Naive thymus-derived CD8-positive, alpha-beta T cell (primary cell): ENCODE results near the gene RARB. TPM values are rescaled to one million over a fixed set of nuclear protein-coding genes. Genes with fewer than 3 reads are reported as not detected.

Experiments used
- ATAC-seq, 2 donors: fragments of 150-1000 bp; cut with Tn5 transposase in 1 of 2; sonication (Bioruptor Pico), chemical (Tn5 transposase) in 1 of 2; 1 replicate in 1 of 2; 2 replicates in 1 of 2; pipeline ENCODE4 v1.10.0; 2021; ENCODE audit warnings: mild to moderate bottlenecking in 2 of 2, moderate library complexity in 2 of 2
- POLR2A ChIA-PET: fragments of 350-600 bp; sonication (Branson Sonifier 250); formaldehyde crosslinking; loops from one replicate; lab custom pipeline; 2021; ENCODE audit warnings: antibody characterized with exemption; lab: Charles Lee
- DNase-seq, 10 donors: peaks; one replicate each; pipeline versions ENCODE4 v3.0.0 to v3.0.0-alpha.2; 2020 to 2022
- H3K27ac Mint-ChIP-seq, 10 donors: one replicate each; pipeline ENCODE4 v1.8.0; 2020 to 2022; ENCODE audit warnings: mild to moderate bottlenecking in 10 of 10, mixed read lengths in 10 of 10, moderate library complexity in 4 of 10, inconsistent platforms in 1 of 10
- H3K27me3 Mint-ChIP-seq, 5 donors: one replicate each; pipeline ENCODE4 v1.8.0; 2021 to 2022; ENCODE audit warnings: mixed read lengths in 5 of 5
- H3K36me3 Mint-ChIP-seq, 3 donors: one replicate each; pipeline ENCODE4 v1.8.0; 2020 to 2022; ENCODE audit warnings: mixed read lengths in 3 of 3, mild to moderate bottlenecking in 2 of 3, inconsistent platforms in 1 of 3
- H3K4me1 Mint-ChIP-seq, 4 donors: one replicate each; pipeline ENCODE4 v1.8.0; 2021 to 2022; ENCODE audit warnings: mixed read lengths in 4 of 4
- H3K4me3 Mint-ChIP-seq, 10 donors: one replicate each; pipeline ENCODE4 v1.8.0; 2020 to 2022; ENCODE audit warnings: mild to moderate bottlenecking in 10 of 10, mixed read lengths in 10 of 10, moderate library complexity in 6 of 10, inconsistent platforms in 1 of 10
- H3K9me3 Mint-ChIP-seq, 9 donors: one replicate each; pipeline ENCODE4 v1.8.0; 2020 to 2022; ENCODE audit warnings: mixed read lengths in 9 of 9, mild to moderate bottlenecking in 3 of 9, inconsistent platforms in 1 of 9, moderate library complexity in 1 of 9
- polyA plus RNA-seq, 3 donors: library from polyadenylated mRNA; unstranded; fragments of 300-500 nt; fragmentation: Illumina TruSeq; gene quantifications; one replicate each; pipeline ENCODE4 v1.2.3, GENCODE V29; 2021
- total RNA-seq, 8 experiments: library from RNA in 2 of 8; stranded (reverse) in 2 of 8; gene quantifications; one replicate each; pipeline ENCODE4 v1.2.3 and lab custom pipeline; 2021 to 2026

The RARB gene
- total and polyA plus RNA-seq, 5 experiments from 2014 or later, result 0.09 TPM; not detected in 4

DNA sequence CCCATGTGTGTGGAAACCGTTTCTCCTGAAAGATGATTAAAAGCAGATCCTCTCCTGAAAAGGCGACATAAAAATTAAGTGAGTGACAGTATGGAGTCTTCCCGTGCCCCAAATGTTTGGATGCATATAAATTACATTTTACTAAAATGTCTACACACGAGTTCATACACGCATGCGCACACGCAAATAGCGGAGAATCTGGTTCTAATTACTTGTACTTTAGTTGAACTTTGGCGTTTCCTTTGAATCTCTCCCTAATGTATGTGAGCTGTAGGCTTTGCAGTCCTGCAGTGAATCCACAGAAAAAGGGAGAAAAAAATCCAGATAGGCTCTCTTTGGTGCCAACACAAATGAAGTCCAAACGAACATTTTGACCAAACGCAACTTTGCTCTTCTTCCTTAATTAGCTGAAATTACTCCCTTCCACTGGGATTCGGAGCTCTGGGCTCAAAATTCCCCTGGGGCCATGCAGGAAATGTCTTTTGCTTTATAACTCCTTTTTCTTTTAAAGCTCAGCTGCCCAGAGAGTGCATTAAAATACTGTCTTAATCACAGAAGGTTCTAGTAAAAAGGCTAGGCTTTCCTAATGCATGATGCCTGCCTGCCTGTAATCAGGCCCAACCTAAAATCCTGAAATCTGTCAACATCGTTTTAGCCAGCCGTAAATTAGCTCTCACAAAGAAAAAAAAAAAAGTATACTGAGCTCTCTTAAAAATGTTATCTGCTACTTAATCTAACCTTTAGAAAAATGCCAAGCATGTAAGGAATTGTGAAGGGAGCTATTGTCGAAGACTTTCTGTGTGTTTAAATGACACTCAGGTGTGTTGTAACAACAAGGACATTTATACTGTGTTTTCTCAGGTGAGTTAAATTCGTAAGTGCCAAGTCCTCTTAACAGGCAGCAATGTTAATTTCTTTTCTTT is 26.2 kb downstream of the RARB start:
- Mint-ChIP-seq H3K4me1 (no peaks in the 10 kb centered on the region), H3K9me3 (no peaks in the 10 kb centered on the region), H3K27me3 (peaks cover 0 to 4% (median 0%) of the 10 kb centered on the region in 5 donors), H3K4me3 (no peak overlapping the region), H3K36me3 (no peaks in the 10 kb centered on the region), H3K27ac (no peak overlapping the region)
- ATAC-seq, result no peak
- DNase-seq, result no peak
- POLR2A ChIA-PET, result no interaction called here

DNA sequence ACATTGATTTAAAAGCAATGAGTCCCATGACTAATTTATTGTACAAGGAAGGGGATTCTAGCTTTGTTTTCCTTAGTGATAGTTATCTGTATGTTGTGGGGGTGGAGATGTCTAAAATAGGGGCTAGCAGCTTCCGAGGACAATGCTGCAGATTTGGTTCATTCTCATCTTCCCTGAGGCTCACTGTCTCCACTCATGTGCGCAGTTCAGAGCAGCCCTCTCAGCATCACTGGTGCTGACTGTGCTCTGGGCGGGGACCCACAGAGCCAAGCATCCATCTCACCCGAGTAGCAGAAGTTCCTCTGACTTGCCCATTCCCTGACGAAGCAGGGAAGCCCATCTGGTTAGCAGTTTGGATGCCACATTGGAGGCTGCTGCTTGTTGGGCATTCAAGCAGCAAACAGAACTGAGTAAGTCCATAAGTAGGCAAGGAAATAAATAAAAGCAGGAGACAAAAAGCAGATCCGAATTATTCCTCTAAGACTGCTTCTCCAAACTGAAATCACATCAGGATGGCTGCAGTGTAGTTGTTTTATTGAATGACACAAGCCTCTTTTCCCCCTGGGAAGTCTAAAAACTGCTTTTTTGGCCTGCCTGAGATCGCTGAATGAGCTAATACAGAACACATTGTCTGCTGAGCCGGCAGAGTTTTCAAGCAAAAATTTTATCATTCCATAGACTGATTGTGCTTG is 27.5 kb downstream of the RARB start:
- H3K9me3 Mint-ChIP-seq, result no peaks in the 10 kb centered on the region
- ATAC-seq, result no peak

DNA sequence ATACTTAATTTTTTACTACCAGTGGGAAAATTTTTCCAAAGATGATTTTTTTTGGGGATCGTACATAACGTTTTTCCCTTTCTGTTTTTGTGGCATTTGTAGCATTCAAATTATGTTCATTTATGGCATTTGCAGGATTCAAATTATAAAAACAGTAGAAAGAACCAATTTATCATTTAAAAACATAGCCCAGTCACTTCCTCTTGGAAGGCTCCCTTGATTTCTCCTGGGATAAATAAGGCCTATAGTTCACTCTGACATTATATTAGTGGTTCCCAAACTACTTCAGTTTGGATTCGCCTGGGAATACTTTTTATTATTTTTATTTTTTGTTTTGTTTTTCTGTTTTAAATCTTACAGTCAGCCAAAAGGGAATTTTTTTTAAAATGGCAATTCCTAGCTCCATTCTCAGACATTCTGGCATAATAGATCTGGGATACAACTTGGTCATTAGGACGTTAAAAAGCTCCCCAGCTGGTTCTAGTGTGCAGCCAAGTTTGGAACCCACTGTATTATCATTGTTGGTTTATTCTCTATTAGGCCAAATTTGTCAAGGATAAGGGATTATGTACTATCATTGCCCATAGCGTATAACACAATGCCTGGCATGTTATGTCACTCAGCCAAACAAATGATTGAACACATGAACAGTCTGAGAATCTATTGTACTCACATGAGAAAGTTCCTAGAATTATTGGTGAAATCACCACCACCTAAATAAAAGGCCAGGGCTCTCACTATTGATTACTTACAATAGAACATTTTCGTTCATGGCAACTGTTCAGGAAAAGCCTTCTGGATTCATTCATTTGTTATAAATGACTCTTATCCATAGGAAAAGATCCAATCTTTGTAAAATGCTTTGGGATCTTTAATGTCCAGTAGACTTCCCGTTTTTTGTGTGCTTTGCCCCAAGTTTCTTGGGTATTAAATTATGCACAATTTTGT is 28.9 kb downstream of the RARB start:
- peaks cover 0 to 7% (median 0%) of the 10 kb centered on the region in 5 donors for H3K27me3 Mint-ChIP-seq
- no peak for ATAC-seq
- H3K36me3 Mint-ChIP-seq, result no peaks in the 10 kb centered on the region
- H3K9me3 Mint-ChIP-seq, result no peaks in the 10 kb centered on the region
- H3K4me1 Mint-ChIP-seq, result peaks cover 0 to 8% (median under 1%) of the 10 kb centered on the region in 4 donors
- no peak for DNase-seq
- POLR2A ChIA-PET, result no interaction called here
- no peak overlapping the region for H3K27ac Mint-ChIP-seq
- H3K4me3 Mint-ChIP-seq, result no peak overlapping the region

More for the DNA sequence above, 27.5 kb downstream of the RARB start:
- Mint-ChIP-seq H3K4me1 (no peaks in the 10 kb centered on the region), H3K27ac (no peak overlapping the region), H3K27me3 (peaks cover 0 to 7% (median 0%) of the 10 kb centered on the region in 5 donors), H3K4me3 (no peak overlapping the region), H3K36me3 (no peaks in the 10 kb centered on the region)
- no peak for DNase-seq
- POLR2A ChIA-PET, result interaction anchor here (0.6 kb wide), 1 partner anchor 846 kb away, joined by 4 read pairs; no protein-coding TSS in a partner anchor

DNA sequence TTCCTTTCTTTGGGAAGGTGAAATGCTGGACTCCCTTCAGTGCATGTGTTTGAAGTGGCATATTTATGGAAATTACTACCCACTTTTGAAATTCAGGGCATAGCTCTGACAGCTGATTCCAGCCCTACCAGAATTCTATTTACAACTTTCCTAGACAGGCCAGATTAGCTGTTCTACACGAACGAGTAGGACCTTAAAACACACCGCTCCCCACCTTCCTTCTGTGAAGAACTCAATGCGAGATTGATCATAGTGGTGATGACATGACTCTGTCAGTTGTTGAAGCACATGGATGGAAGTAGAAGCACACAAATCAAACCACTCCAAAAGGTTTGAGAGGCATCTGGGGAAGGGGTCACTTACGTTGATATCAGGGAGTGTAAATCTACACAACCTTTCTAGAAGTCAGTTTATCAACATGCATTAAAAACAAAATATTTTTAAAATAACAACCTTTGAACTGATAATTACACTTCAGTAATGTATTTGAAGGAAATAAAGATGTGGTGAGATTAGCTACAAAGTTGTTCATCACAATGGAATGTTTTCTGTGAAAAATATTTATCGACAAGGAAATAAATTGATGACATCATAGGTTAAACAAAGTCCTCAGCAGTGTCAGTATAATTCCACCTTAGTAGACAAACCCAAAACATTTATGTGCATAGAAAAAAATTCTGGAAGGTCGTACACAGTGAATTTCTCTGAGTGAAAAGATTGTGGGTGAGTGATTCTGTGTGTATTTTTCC is 29.8 kb downstream of the RARB start:
- peaks cover 0 to 7% (median 0%) of the 10 kb centered on the region in 5 donors for H3K27me3 Mint-ChIP-seq
- no peak for DNase-seq
- H3K4me3 Mint-ChIP-seq, result no peak overlapping the region
- peaks cover 0 to 10% (median under 1%) of the 10 kb centered on the region in 4 donors for H3K4me1 Mint-ChIP-seq
- no peak overlapping the region for H3K27ac Mint-ChIP-seq
- no peak for ATAC-seq
- H3K36me3 Mint-ChIP-seq, result no peaks in the 10 kb centered on the region
- POLR2A ChIA-PET, result no interaction called here
- H3K9me3 Mint-ChIP-seq, result no peaks in the 10 kb centered on the region

DNA sequence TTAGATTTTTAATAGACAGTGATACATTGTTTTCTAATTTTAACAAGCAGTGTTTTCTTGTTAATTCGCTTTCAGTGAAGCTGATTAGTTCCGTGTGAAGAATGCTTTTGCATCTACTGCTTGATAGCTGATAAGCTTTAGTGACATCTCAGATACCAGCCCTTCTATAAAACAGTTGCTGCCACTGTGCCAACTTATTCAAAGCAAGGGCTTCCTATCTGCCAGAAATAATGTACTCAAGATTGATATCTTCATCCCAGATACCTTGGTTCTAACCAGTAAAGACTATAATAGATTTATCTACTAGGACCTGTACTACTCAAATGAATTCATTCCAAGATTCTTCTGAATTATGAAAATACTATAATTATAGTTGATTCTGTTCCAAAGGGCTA is 30.4 kb downstream of the RARB start:
- ATAC-seq, result no peak
- Mint-ChIP-seq H3K27me3 (peaks cover 0 to 7% (median 0%) of the 10 kb centered on the region in 5 donors), H3K4me1 (peaks cover 0 to 10% (median under 1%) of the 10 kb centered on the region in 4 donors), H3K9me3 (peaks cover 0 to 1% (median 0%) of the 10 kb centered on the region in 9 donors), H3K36me3 (no peaks in the 10 kb centered on the region), H3K4me3 (no peak overlapping the region), H3K27ac (no peak overlapping the region)
- POLR2A ChIA-PET, result no interaction called here
- DNase-seq, result no peak

DNA sequence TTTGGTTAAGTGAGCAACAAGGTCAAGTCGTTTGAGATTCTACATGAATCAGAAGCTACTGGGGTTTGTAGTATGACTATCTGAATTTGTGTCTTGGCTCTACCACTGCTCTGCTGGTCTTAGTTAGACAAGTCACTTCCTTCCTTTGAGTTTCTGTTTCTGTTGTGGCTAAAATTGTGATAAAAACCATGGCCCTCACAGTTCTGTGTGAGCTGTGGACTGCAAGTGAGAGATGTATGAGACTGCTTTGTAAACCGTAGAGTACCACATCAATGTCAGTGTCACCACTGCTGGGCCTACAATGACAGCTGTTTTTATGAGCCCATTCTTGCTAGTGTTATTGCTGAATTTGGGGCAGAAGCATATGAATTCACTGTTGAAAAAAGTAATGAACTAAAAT is 32.7 kb downstream of the RARB start:
- POLR2A ChIA-PET, result no interaction called here
- peak in 1 of 10 donors; percentile 4 for DNase-seq
- H3K4me1 Mint-ChIP-seq, result peaks cover 0 to 10% (median under 1%) of the 10 kb centered on the region in 4 donors
- peaks cover 0 to 1% (median 0%) of the 10 kb centered on the region in 9 donors for H3K9me3 Mint-ChIP-seq
- H3K36me3 Mint-ChIP-seq, result no peaks in the 10 kb centered on the region
- no peak for ATAC-seq
- no peak overlapping the region for H3K4me3 Mint-ChIP-seq
- H3K27ac Mint-ChIP-seq, result no peak overlapping the region
- H3K27me3 Mint-ChIP-seq, result peaks cover 0 to 4% (median 0%) of the 10 kb centered on the region in 5 donors

DNA sequence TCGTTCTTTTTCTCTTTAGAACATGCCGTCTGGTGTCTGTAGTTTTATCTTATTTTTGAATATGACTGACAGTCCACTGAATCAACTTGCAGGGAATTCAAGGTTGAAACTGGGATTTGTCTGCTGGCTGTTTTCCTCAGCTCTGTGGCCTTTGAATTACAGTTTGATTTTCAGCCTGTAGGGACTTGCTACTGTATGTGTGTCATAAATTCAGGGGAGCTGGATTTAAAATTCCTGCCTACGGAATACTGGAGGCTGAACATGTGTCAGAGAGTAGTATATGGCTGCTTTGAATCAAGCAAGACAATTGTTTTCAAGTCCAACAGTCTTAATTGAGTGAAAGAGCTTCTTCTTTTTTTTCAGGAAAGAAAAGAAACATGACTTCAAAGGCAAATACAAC is 33.9 kb downstream of the RARB start:
- DNase-seq, result no peak
- peaks cover 0 to 1% (median 0%) of the 10 kb centered on the region in 9 donors for H3K9me3 Mint-ChIP-seq
- H3K27me3 Mint-ChIP-seq, result peaks cover 0 to 6% (median under 1%) of the 10 kb centered on the region in 5 donors
- ATAC-seq, result no peak
- H3K4me1 Mint-ChIP-seq, result peaks cover 0 to 10% (median under 1%) of the 10 kb centered on the region in 4 donors
- no peak overlapping the region for H3K4me3 Mint-ChIP-seq
- H3K27ac Mint-ChIP-seq, result no peak overlapping the region
- H3K36me3 Mint-ChIP-seq, result no peaks in the 10 kb centered on the region
- POLR2A ChIA-PET, result no interaction called here

GRCh38 chr3:25462495-25462894 is 34.4 kb downstream of the RARB start:
- no peak for DNase-seq
- H3K27ac Mint-ChIP-seq, result no peak overlapping the region

GRCh38 chr3:25463836-25464418 is 35.9 kb downstream of the RARB start:
- ATAC-seq (no peak), DNase-seq (no peak)
- H3K27me3 Mint-ChIP-seq, result peaks cover 0 to 11% (median 2%) of the 10 kb centered on the region in 5 donors
- no peak overlapping the region for H3K27ac Mint-ChIP-seq
- H3K4me3 Mint-ChIP-seq, result no peak overlapping the region
- POLR2A ChIA-PET, result no interaction called here
- peaks cover 0 to 1% (median 0%) of the 10 kb centered on the region in 9 donors for H3K9me3 Mint-ChIP-seq
- H3K4me1 Mint-ChIP-seq, result peaks cover 0 to 10% (median under 1%) of the 10 kb centered on the region in 4 donors
- no peaks in the 10 kb centered on the region for H3K36me3 Mint-ChIP-seq

More at GRCh38 chr3:25462495-25462894, 34.4 kb downstream of the RARB start:
- POLR2A ChIA-PET, result no interaction called here
- no peak for ATAC-seq
- Mint-ChIP-seq H3K9me3 (peaks cover 0 to 1% (median 0%) of the 10 kb centered on the region in 9 donors), H3K36me3 (no peaks in the 10 kb centered on the region), H3K27me3 (peaks cover 0 to 8% (median 2%) of the 10 kb centered on the region in 5 donors), H3K4me3 (no peak overlapping the region), H3K4me1 (peaks cover 0 to 10% (median under 1%) of the 10 kb centered on the region in 4 donors)

- ATAC-seq, result no peak
- H3K27me3 Mint-ChIP-seq, result peaks cover 0 to 7% (median 2%) of the 10 kb centered on the region in 5 donors
- DNase-seq, result no peak
- H3K4me1 Mint-ChIP-seq, result peaks cover 0 to 10% (median under 1%) of the 10 kb centered on the region in 4 donors
- no peak overlapping the region for H3K27ac Mint-ChIP-seq
- H3K4me3 Mint-ChIP-seq, result no peak overlapping the region
- peaks cover 0 to 1% (median 0%) of the 10 kb centered on the region in 9 donors for H3K9me3 Mint-ChIP-seq
- POLR2A ChIA-PET, result no interaction called here
- H3K36me3 Mint-ChIP-seq, result no peaks in the 10 kb centered on the region
Measured at GRCh38 chr3:25465266-25465860, 37.3 kb downstream of the RARB start.

DNA sequence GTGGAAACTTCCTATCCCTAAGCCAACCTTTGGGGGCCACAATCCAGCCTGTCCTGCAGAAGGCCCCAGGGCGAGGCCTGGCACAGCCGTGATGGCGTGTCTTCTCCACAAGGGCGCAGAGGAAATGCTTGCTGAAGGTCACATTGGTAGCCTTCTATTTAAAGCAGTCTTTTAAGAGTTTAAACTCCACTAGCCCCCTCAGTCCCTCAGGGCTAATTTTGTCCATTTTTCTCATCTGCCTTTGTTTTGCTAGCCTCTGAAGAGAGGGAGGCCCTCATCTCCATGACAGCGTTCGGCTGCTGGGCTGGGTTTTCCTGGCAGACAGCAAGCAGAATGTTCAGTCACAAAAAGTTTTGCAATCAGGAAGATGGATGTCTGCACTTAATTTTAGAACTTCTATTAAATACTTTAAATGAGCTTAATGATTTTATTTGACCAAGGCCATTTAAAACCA is 40.8 kb downstream of the RARB start:
- H3K27ac Mint-ChIP-seq, result no peak overlapping the region
- H3K27me3 Mint-ChIP-seq, result peaks cover 0 to 7% (median 2%) of the 10 kb centered on the region in 5 donors
- H3K4me3 Mint-ChIP-seq, result no peak overlapping the region
- peaks cover 4 to 12% (median 7%) of the 10 kb centered on the region in 4 donors for H3K4me1 Mint-ChIP-seq
- POLR2A ChIA-PET, result no interaction called here
- H3K36me3 Mint-ChIP-seq, result no peaks in the 10 kb centered on the region
- no peaks in the 10 kb centered on the region for H3K9me3 Mint-ChIP-seq
- no peak for ATAC-seq
- DNase-seq, result no peak
